ENCODE data around the gene MAN2B1. TPM values are rescaled to one million over a fixed set of nuclear protein-coding genes. Genes with fewer than 3 reads are reported as not detected.

Gene MAN2B1
- total RNA-seq, 1 experiment from 2014 or later = 37.5 TPM

DNA sequence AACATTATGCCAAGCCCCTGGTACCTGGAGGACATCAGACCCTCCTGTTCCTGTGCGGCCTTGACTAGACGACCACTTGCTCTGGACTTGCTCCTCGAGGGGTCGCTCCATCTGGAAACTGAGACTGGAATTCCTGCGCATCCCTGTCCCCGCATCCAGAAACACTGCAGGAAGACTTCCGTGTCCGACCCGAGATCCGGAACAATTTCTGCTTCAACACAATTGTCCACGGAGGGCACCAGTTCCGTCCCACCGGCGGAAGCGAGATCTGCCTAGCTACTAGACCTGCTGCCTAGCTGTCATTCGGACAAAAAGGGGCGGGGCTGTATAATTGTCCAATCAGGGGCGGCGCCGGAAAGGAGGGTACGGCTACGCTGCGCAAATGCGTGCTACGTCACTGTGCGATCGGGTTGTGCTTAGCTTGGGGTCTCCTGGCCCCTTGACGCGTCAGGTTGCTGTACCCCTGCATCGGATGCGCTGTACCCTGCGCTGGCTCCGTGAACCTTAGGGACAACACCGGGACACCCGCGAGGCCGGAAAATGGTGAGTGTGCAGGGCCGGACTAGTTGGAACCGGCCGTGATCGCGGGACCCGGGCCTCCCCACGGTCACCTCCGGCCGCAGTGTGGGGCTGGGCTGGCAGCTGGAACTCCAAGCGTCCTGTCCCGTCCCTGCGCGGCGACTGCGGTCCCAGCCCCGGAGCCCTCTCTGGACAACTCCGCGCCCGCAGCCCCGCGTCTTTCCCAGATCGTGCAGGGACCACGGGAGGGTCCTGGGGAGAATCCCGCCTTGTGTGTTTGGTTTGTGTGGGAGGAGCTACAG lies 55.8 kb downstream of the MAN2B1 start, which contains the start of the genes ZNF490 and ZNF791:
Gene ZNF490 (minus strand): TSS at position 274 of the 821 bp plus-strand sequence. CDS start 133 bp downstream, at position 141.
Gene ZNF791 (plus strand): TSS at position 381 of the 821 bp plus-strand sequence. CDS start 160 bp downstream, at position 541.
- H3K4me3 ChIP-seq = peak within 1 kb of the TSS; percentile 95
- peaks cover 64% of the 10 kb centered on the region for H3K36me3 ChIP-seq
- H3K9me3 ChIP-seq = no peaks in the 10 kb centered on the region; the same call in 1 of the 2 replicates
- DNase-seq = peak; percentile 100
- H3K27me3 ChIP-seq = no peaks in the 10 kb centered on the region

DNA sequence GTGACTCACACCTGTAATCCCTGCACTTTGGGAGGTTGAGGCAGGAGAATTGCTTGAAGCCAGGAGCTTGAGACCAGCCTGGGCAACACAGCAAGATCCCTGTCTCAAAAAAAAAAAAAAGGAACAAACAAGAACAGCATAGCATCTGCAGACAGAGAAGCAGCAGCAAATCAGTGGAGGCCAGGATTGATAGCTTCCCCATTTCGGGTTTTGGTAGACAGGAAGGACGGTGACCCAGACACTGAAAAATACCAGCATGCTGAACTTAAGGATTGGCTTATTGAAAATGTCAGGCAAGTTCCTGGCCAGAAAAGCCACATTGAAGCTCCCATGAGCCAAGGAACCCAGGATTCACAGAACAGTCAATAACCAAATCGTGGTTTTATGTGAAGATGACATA lies 58.9 kb downstream of the MAN2B1 start:
- Histone ChIP-seq H3K36me3 (peaks cover 54% of the 10 kb centered on the region), H3K9me3 (no peaks in the 10 kb centered on the region)
- DNase-seq = no peak

DNA sequence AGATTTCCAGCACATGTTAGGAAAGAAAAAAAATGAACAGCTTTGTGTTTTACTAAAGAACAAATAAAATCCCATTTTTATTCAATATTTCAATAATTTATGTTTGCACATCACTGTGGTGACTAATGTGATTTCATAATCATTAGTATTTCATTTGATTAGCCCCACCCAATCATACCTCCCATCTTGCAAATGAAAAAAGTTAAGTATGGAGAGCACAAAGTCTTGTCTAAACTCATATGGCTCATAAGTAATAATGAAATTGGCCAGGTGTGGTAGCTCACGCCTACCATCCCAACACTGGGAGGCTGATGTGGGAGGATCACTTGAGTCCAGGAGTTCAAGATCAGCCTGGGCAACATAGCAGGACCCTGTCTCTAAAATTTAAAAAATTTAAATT lies 59.7 kb downstream of the MAN2B1 start:
- no peak overlapping the region for H3K4me3 ChIP-seq
- DNase-seq = no peak

More for the DNA sequence above, 58.9 kb downstream of the MAN2B1 start:
- Histone ChIP-seq H3K4me3 (no peak overlapping the region), H3K27me3 (no peaks in the 10 kb centered on the region)

DNA sequence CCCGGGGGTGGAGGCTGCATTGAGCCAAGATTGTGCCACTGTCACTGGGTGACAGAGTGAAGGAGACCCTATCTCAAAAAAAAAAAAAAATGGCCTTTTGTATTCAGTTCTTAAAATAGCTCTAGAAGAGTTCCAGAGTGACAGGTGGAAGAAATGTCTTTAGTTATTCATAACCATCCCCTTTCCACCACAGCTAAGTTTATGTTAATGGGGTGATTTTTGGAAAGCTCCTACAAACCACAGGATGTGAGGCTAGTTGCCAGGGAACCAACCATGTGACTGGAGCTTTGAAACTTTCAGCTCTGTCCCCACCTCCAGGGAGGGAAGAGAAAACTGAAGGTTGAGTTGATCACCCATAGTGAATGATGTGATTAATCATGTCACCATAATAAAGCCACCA lies 62.8 kb downstream of the MAN2B1 start:
- Histone ChIP-seq H3K36me3 (peaks cover 34% of the 10 kb centered on the region), H3K4me3 (no peak overlapping the region), H3K9me3 (no peaks in the 10 kb centered on the region), H3K27me3 (no peaks in the 10 kb centered on the region)
- DNase-seq = peak; percentile 45

More for the DNA sequence above, 59.7 kb downstream of the MAN2B1 start:
- H3K27me3 ChIP-seq = no peaks in the 10 kb centered on the region
- peaks cover 47% of the 10 kb centered on the region for H3K36me3 ChIP-seq
- H3K9me3 ChIP-seq = no peaks in the 10 kb centered on the region

DNA sequence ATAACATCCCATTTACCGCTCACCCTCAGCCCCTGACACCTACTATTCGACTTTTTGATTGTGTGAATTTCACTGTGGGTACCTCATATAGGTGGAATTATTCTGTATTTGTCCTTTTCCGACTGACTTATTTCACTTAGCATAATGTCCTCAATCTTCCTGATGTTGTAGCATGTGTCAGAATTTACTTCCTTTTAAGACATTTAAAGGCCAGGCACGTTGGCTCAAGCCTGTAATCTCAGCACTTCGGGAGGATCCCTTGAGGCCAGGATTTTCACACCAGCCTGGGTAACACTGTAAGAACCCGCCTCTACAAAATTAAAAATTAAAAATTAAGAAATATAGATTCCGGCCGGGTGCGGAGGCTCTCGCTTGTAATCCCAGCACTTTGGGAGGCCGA lies 68.9 kb downstream of the MAN2B1 start:
- Histone ChIP-seq H3K4me3 (no peak overlapping the region), H3K9me3 (no peaks in the 10 kb centered on the region), H3K27me3 (no peaks in the 10 kb centered on the region), H3K36me3 (peaks cover 11% of the 10 kb centered on the region)
- no peak for DNase-seq

DNA sequence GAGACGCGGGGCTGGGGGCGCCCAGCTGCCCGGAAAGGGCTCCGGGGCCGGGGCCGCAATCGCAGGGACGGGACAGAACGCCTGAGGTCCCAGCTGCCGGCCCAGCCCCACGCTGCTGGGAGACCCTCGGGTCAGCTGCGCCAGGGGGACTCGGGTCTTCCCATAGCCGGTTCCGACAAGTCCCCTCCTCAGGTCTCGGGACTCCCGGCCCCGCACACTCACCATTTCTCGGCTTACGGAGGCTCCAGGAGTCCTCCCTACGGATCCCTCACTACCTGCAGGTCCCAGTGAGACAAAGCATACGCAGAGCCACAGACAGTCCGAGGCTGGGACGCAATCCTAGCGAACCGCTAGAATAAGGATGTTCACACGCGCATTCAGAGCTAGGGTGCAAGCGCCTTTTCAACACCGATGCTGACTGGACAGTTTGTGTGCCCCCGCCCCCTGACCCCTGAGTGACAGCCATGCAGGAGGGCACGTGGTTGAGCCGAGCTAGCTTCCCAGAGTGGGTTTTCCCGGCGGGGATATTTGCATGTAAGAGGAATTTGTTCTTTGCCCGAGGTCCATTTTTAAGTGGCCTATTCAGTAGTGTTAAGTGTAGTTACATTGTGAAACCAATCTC lies 69.5 kb downstream of the MAN2B1 start:
- Histone ChIP-seq H3K27me3 (no peaks in the 10 kb centered on the region), H3K9me3 (no peaks in the 10 kb centered on the region), H3K36me3 (peaks cover 11% of the 10 kb centered on the region), H3K4me3 (no peak overlapping the region)
- no peak for DNase-seq

Other genes with a start within 250 kb of the MAN2B1 start
- gene ZNF443, start 225.7 kb downstream of the MAN2B1 start, total RNA-seq (2014; rRNA removed; shearing (Covaris generic); ENCODE audit: low replicate concordance) = 3.2 and 5.5 TPM in 2 replicates
- 1.9 and 3.6 TPM in 2 replicates for gene ZNF709, start 181.9 kb downstream of the MAN2B1 start, total RNA-seq (2014; rRNA removed; shearing (Covaris generic); ENCODE audit: low replicate concordance)
- 2.0 and 6.4 TPM in 2 replicates for gene ZNF564, start 115.3 kb downstream of the MAN2B1 start, total RNA-seq (2014; rRNA removed; shearing (Covaris generic); ENCODE audit: low replicate concordance)
- 4.3 and 5.4 TPM in 2 replicates for gene ZNF490, start 55.9 kb downstream of the MAN2B1 start, total RNA-seq (2014; rRNA removed; shearing (Covaris generic); ENCODE audit: low replicate concordance)
- gene ZNF791, start 55.8 kb downstream of the MAN2B1 start, total RNA-seq (2014; rRNA removed; shearing (Covaris generic); ENCODE audit: low replicate concordance) = 11.7 and 13.6 TPM in 2 replicates
- 9.9 and 18.8 TPM in 2 replicates for gene WDR83, start 65 bp upstream of the MAN2B1 start, total RNA-seq (2014; rRNA removed; shearing (Covaris generic); ENCODE audit: low replicate concordance)
- 127 and 140 TPM in 2 replicates for gene DHPS, start 15.1 kb upstream of the MAN2B1 start, total RNA-seq (2014; rRNA removed; shearing (Covaris generic); ENCODE audit: low replicate concordance)
- not detected in 2 replicates for gene GNG14, start 21.3 kb upstream of the MAN2B1 start, total RNA-seq (2014; rRNA removed; shearing (Covaris generic); ENCODE audit: low replicate concordance)
- 31.3 and 46.1 TPM in 2 replicates for gene FBXW9, start 29.9 kb upstream of the MAN2B1 start, total RNA-seq (2014; rRNA removed; shearing (Covaris generic); ENCODE audit: low replicate concordance)
- gene TNPO2, start 57.2 kb upstream of the MAN2B1 start, total RNA-seq (2014; rRNA removed; shearing (Covaris generic); ENCODE audit: low replicate concordance) = 83.5 and 84.5 TPM in 2 replicates
- gene TRIR, start 67.9 kb upstream of the MAN2B1 start, total RNA-seq (2014; rRNA removed; shearing (Covaris generic); ENCODE audit: low replicate concordance) = 816 and 999 TPM in 2 replicates
- gene GET3, start 70.8 kb upstream of the MAN2B1 start, total RNA-seq (2014; rRNA removed; shearing (Covaris generic); ENCODE audit: low replicate concordance) = 273 and 316 TPM in 2 replicates
- gene BEST2, start 85.0 kb upstream of the MAN2B1 start, total RNA-seq (2014; rRNA removed; shearing (Covaris generic); ENCODE audit: low replicate concordance) = 0.30 TPM in 1 of 2 replicates, not detected in the other
- gene HOOK2, start 108.8 kb upstream of the MAN2B1 start, total RNA-seq (2014; rRNA removed; shearing (Covaris generic); ENCODE audit: low replicate concordance) = 23.1 and 48.2 TPM in 2 replicates
- 82.5 and 125 TPM in 2 replicates for gene JUNB, start 124.7 kb upstream of the MAN2B1 start, total RNA-seq (2014; rRNA removed; shearing (Covaris generic); ENCODE audit: low replicate concordance)
- 279 and 325 TPM in 2 replicates for gene PRDX2, start 135.1 kb upstream of the MAN2B1 start, total RNA-seq (2014; rRNA removed; shearing (Covaris generic); ENCODE audit: low replicate concordance)
- gene THSD8, start 135.3 kb upstream of the MAN2B1 start, total RNA-seq (2014; rRNA removed; shearing (Covaris generic); ENCODE audit: low replicate concordance) = 0.99 TPM in 1 of 2 replicates, not detected in the other
- gene RNASEH2A, start 139.8 kb upstream of the MAN2B1 start, total RNA-seq (2014; rRNA removed; shearing (Covaris generic); ENCODE audit: low replicate concordance) = 153 and 219 TPM in 2 replicates
- 0.95 TPM in 1 of 2 replicates, not detected in the other for gene RTBDN, start 167.8 kb upstream of the MAN2B1 start, total RNA-seq (2014; rRNA removed; shearing (Covaris generic); ENCODE audit: low replicate concordance)
- 3.4 and 9.8 TPM in 2 replicates for gene MAST1, start 171.8 kb upstream of the MAN2B1 start, total RNA-seq (2014; rRNA removed; shearing (Covaris generic); ENCODE audit: low replicate concordance)
- 23.1 and 38.1 TPM in 2 replicates for gene DNASE2, start 214.7 kb upstream of the MAN2B1 start, total RNA-seq (2014; rRNA removed; shearing (Covaris generic); ENCODE audit: low replicate concordance)
- gene KLF1, start 220.5 kb upstream of the MAN2B1 start, total RNA-seq (2014; rRNA removed; shearing (Covaris generic); ENCODE audit: low replicate concordance) = not detected in 2 replicates
- 44.1 and 86.8 TPM in 2 replicates for gene GCDH, start 224.4 kb upstream of the MAN2B1 start, total RNA-seq (2014; rRNA removed; shearing (Covaris generic); ENCODE audit: low replicate concordance)

All from MG63 (cell line).